K562 (cell line): ENCODE measurements around the gene ZNF324B. TPM values are rescaled to one million over a fixed set of nuclear protein-coding genes. Genes with fewer than 3 reads are reported as not detected.

Source experiments
- BMI1 ChIP-seq: fragments of 150-350 bp; IDR thresholded peaks from 2 replicates; pipeline ENCODE4 v1.6.1; 2014; ENCODE audit warnings: low read length
- BRD4 ChIP-seq: fragments of 200-600 bp; sonication (generic); IDR thresholded peaks from 2 replicates; pipeline ENCODE4 v1.6.1; 2017; ENCODE audit warnings: inconsistent platforms
- CBFA2T2 ChIP-seq: fragments of 450-650 bp; conservative IDR thresholded peaks from 2 replicates; pipeline ENCODE4 v1.6.1; 2017; ENCODE audit warnings: mild to moderate bottlenecking
- CBX2 ChIP-seq: fragments of 200-600 bp; sonication (generic); IDR thresholded peaks from one replicate; pipeline ENCODE4 v1.6.1; 2012; ENCODE audit warnings: mild to moderate bottlenecking, low read length, inconsistent platforms; ENCODE audit not compliant: insufficient read depth, poor library complexity, severe bottlenecking
- CXXC5 ChIP-seq: fragments of 250-450 bp; sonication (Bioruptor Pico); IDR thresholded peaks from 2 replicates; pipeline ENCODE4 v1.8.0; 2022; ENCODE audit warnings: inconsistent platforms, mild to moderate bottlenecking, moderate library complexity
- E2F3 ChIP-seq: fragments of 250-450 bp; sonication (Bioruptor Pico); IDR thresholded peaks from 2 replicates; pipeline ENCODE4 v1.4.0; 2020; ENCODE audit warnings: mild to moderate bottlenecking
- ELF4 ChIP-seq: fragments of 450-650 bp; formaldehyde crosslinking; IDR thresholded peaks from 2 replicates; pipeline ENCODE4 v1.4.0; 2022; ENCODE audit warnings: missing genetic modification characterization
- MCM2 ChIP-seq: fragments of 450-650 bp; IDR thresholded peaks from 2 replicates; pipeline ENCODE4 v1.6.1; 2017; ENCODE audit warnings: low read depth, mild to moderate bottlenecking
- NFE2 ChIP-seq: IDR thresholded peaks from 2 replicates; pipeline ENCODE4 v1.6.1; 2014; ENCODE audit warnings: antibody characterized with exemption, low read depth
- RAD51 ChIP-seq: fragments of 450-650 bp; IDR thresholded peaks from 2 replicates; pipeline ENCODE4 v1.7.1; 2016; ENCODE audit warnings: low read depth, mild to moderate bottlenecking, borderline replicate concordance
- SIN3A ChIP-seq, 2 experiments: fragments of 150-350 bp in 1 of 2; IDR thresholded peaks; 2 replicates each; pipeline ENCODE4 v1.6.1; 2011 to 2016; ENCODE audit warnings: borderline replicate concordance in 2 of 2, low read depth in 2 of 2, low read length in 2 of 2, mild to moderate bottlenecking in 2 of 2, moderate library complexity in 2 of 2; ENCODE audit not compliant: control insufficient read depth in 1 of 2
- TEAD1 ChIP-seq, 2 experiments: fragments of 450-650 bp in 1 of 2; sonication (generic) in 1 of 2; formaldehyde crosslinking; IDR thresholded peaks; 2 replicates each; pipeline versions ENCODE4 v1.4.0 to v1.8.0; 2020 to 2022; ENCODE audit warnings: mild to moderate bottlenecking in 2 of 2, missing genetic modification reagents in 1 of 2
- TRIM24 ChIP-seq, 2 experiments: fragments of 450-650 bp; IDR thresholded peaks; 2 replicates each; pipeline ENCODE4 v1.6.1; 2016
- ZBTB1 ChIP-seq: sonication (generic); formaldehyde crosslinking; IDR thresholded peaks from 2 replicates; pipeline ENCODE4 v1.8.1; 2023; ENCODE audit warnings: missing genetic modification reagents, low read depth, mild to moderate bottlenecking, borderline replicate concordance
- ZNF699 ChIP-seq: fragments of 250-450 bp; sonication (Bioruptor Pico); IDR thresholded peaks from 2 replicates; pipeline ENCODE4 v1.8.0; 2021; ENCODE audit warnings: mild to moderate bottlenecking, moderate library complexity; ENCODE audit not compliant: insufficient replicate concordance
- polyA plus RNA-seq, 8 experiments: library from polyadenylated mRNA; depleted of rRNA in 4 of 8; stranded (reverse) in 5 of 8; unstranded in 3 of 8; fragments of >200 nt; fragmentation: Nextera tagmentation in 2 of 8; fragmentation: Illumina TruSeq in 1 of 8; extraction: Ambion mirVana in 2 of 8; extraction: Trizol in 1 of 8; gene quantifications; 2 replicates each; pipeline versions ENCODE4 v1.2.1 to v1.2.3, GENCODE V29; 2011 to 2014; ENCODE audit warnings: inconsistent platforms in 1 of 8, missing spikeins in 1 of 8
- total RNA-seq, 7 experiments: library from RNA; depleted of rRNA in 6 of 7; stranded (reverse); fragments of >200 nt in 6 of 7; fragmentation: Illumina TruSeq in 2 of 7; extraction: Trizol in 2 of 7; gene quantifications; 2 replicates each; pipeline versions ENCODE4 v1.2.1 to v1.2.3, GENCODE V29; 2011 to 2021; ENCODE audit warnings: low replicate concordance in 1 of 7
- TF ChIP-seq, protein P1 (sequence below), 3 experiments: fragments of 200-800 bp in 1 of 3; fragments of 250-450 bp in 1 of 3; fragments of 450-650 bp in 1 of 3; sonication (Bioruptor Pico) in 1 of 3; sonication (Bioruptor generic) in 1 of 3; formaldehyde crosslinking in 1 of 3; IDR thresholded peaks; 2 replicates each; pipeline versions ENCODE4 v1.6.1 to v1.8.0; 2016 to 2022; ENCODE audit warnings: mild to moderate bottlenecking in 2 of 3, missing genetic modification characterization in 2 of 3, missing compliant biosample characterization in 1 of 3, moderate library complexity in 1 of 3
- TF ChIP-seq, protein P2 (sequence below): fragments of 250-450 bp; sonication (Bioruptor Pico); IDR thresholded peaks from 2 replicates; pipeline ENCODE4 v1.4.0; 2020
- TF ChIP-seq, protein P3 (sequence below): sonication (generic); formaldehyde crosslinking; IDR thresholded peaks from 2 replicates; pipeline ENCODE4 v1.8.0; 2022; ENCODE audit warnings: mild to moderate bottlenecking, low read depth, missing genetic modification reagents
- TF ChIP-seq, protein P4 (sequence below): fragments of 250-450 bp; sonication (Bioruptor Pico); IDR thresholded peaks from 2 replicates; pipeline ENCODE4 v1.4.0; 2020; ENCODE audit warnings: mild to moderate bottlenecking, moderate library complexity

ZNF324B gene
- total and polyA plus RNA-seq, 9 of the 15 experiments (the other 6 are each of a cell fraction or from before 2014, with no cell fraction given), result 0.20 to 13.5 (median 5.7) TPM

DNA sequence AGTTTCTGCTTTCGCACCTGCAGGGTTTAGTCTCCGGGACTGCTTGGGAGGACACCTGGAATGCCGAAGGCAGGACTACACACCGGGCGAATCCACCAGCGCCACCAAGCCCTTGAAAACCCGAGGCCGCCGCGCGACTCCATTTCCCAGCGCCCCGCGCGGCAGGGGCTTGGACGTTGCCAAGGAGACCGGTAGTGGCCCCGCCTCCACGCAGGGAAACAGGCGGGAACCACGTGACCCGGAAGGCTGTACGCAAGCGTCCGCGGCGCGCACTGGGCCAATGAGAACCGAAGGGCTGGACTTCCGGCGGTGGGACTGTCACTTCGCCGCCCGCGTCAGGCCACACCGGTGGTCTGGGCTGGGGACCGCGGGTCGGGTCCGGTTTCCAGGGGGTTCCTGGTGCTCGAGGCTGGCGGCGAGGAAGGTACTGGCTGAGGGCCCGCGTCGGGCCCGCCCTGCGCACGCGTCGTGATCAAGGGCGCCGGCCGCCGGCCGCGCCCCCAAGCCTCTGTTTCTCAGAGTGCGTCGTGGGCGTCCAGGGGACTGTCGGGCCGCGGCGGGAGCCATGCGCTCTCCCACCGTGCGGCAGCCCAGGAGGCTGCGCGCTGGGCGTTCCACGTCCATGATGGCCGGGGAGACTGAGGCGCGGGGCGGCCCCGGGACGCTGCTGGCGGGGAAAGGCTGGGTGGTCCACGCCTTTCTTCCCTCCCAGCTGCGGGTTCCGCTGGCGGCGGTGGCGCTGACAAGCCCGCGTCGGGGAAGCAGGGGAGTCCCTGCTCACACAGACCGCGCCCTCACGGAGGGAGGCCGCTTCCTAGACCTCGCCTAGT, 15.6 kb downstream of the ZNF324B start, which contains the start of gene ZNF324 (continued):
- TF ChIP-seq RAD51, result peak; percentile 99
- TF ChIP-seq, protein P1, sequence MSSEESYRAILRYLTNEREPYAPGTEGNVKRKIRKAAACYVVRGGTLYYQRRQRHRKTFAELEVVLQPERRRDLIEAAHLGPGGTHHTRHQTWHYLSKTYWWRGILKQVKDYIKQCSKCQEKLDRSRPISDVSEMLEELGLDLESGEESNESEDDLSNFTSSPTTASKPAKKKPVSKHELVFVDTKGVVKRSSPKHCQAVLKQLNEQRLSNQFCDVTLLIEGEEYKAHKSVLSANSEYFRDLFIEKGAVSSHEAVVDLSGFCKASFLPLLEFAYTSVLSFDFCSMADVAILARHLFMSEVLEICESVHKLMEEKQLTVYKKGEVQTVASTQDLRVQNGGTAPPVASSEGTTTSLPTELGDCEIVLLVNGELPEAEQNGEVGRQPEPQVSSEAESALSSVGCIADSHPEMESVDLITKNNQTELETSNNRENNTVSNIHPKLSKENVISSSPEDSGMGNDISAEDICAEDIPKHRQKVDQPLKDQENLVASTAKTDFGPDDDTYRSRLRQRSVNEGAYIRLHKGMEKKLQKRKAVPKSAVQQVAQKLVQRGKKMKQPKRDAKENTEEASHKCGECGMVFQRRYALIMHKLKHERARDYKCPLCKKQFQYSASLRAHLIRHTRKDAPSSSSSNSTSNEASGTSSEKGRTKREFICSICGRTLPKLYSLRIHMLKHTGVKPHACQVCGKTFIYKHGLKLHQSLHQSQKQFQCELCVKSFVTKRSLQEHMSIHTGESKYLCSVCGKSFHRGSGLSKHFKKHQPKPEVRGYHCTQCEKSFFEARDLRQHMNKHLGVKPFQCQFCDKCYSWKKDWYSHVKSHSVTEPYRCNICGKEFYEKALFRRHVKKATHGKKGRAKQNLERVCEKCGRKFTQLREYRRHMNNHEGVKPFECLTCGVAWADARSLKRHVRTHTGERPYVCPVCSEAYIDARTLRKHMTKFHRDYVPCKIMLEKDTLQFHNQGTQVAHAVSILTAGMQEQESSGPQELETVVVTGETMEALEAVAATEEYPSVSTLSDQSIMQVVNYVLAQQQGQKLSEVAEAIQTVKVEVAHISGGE (CRISPR knock-in tag; IDR thresholded peaks at IDR 0.05), result peak in 1 of 3 experiments; percentile 83; a peak in 2 of 6 replicates
- 0 out of 2 replicates have a peak, but pooled peaks have one; percentile 51 for TF ChIP-seq ELF4 (CRISPR knock-in tag)
- peak; percentile 86 for TF ChIP-seq BMI1
- peak in 1 of 2 experiments; percentile 32; a peak in 1 of 4 replicates for TF ChIP-seq TRIM24 (IDR thresholded peaks at IDR 0.05)
- TF ChIP-seq, protein P2, sequence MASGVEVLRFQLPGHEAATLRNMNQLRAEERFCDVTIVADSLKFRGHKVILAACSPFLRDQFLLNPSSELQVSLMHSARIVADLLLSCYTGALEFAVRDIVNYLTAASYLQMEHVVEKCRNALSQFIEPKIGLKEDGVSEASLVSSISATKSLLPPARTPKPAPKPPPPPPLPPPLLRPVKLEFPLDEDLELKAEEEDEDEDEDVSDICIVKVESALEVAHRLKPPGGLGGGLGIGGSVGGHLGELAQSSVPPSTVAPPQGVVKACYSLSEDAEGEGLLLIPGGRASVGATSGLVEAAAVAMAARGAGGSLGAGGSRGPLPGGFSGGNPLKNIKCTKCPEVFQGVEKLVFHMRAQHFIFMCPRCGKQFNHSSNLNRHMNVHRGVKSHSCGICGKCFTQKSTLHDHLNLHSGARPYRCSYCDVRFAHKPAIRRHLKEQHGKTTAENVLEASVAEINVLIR (CRISPR knock-in tag), result peak; percentile 32; the same call in 1 of the 2 replicates
- TF ChIP-seq TEAD1 (CRISPR knock-in tag; IDR thresholded peaks at IDR 0.05), result peak in 1 of 2 experiments; percentile 33; a peak in 1 of 4 replicates
- TF ChIP-seq, protein P3, sequence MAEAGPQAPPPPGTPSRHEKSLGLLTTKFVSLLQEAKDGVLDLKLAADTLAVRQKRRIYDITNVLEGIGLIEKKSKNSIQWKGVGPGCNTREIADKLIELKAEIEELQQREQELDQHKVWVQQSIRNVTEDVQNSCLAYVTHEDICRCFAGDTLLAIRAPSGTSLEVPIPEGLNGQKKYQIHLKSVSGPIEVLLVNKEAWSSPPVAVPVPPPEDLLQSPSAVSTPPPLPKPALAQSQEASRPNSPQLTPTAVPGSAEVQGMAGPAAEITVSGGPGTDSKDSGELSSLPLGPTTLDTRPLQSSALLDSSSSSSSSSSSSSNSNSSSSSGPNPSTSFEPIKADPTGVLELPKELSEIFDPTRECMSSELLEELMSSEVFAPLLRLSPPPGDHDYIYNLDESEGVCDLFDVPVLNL (CRISPR knock-in tag), result peak; percentile 23; the same call in 1 of the 2 replicates
- TF ChIP-seq, protein P4, sequence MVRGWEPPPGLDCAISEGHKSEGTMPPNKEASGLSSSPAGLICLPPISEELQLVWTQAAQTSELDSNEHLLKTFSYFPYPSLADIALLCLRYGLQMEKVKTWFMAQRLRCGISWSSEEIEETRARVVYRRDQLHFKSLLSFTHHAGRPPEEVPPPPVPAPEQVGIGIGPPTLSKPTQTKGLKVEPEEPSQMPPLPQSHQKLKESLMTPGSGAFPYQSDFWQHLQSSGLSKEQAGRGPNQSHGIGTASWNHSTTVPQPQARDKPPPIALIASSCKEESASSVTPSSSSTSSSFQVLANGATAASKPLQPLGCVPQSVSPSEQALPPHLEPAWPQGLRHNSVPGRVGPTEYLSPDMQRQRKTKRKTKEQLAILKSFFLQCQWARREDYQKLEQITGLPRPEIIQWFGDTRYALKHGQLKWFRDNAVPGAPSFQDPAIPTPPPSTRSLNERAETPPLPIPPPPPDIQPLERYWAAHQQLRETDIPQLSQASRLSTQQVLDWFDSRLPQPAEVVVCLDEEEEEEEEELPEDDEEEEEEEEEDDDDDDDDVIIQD (CRISPR knock-in tag), result no peak
- TF ChIP-seq ZNF699 (CRISPR knock-in tag), result no peak
- TF ChIP-seq CBFA2T2, result peak; percentile 92
- no peak for TF ChIP-seq NFE2
- TF ChIP-seq E2F3 (CRISPR knock-in tag), result peak; percentile 79; the same call in 1 of the 2 replicates
- no peak for TF ChIP-seq BRD4
- TF ChIP-seq ZBTB1 (CRISPR knock-in tag), result peak; percentile 42; the same call in 1 of the 2 replicates
- TF ChIP-seq CXXC5 (CRISPR knock-in tag), result peak; percentile 97
- peak in 1 of 2 experiments; percentile 65; a peak in 3 of 4 replicates for TF ChIP-seq SIN3A (IDR thresholded peaks at IDR 0.05; ENCODE audit: borderline replicate concordance in 2 of 2, control insufficient read depth in 1 of 2, low read depth in 2 of 2, low read length in 2 of 2)
- TF ChIP-seq MCM2, result no peak
- no peak for TF ChIP-seq CBX2
